GOT3 (cell line): ENCODE data around the gene RNF130.

Experiments
- DNase-seq: peaks from one replicate; lab custom pipeline; 2025; ENCODE audit warnings: mixed read lengths; lab: John Stamatoyannopoulos, UW

Gene RNF130

DNA sequence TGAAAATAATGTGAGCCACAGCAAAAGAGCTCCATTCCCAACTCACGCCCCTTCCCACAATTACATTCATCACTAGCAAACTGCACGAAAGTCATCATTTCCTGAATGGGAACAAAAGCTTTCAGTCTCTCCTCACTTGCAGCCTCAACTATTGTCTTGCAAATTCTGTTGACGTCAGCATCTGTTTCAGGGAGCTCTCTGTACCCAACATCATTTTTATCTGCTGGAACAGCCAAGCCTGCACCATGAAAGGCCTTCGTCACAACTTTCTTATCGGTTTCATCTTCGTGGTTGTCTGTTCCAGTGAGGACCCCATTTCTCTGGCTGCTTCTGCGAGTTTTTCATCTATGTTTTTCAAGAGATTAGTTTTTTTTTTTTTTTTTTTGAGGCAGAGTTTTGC is 14.3 kb upstream of the RNF130 start:
- no peak for DNase-seq

DNA sequence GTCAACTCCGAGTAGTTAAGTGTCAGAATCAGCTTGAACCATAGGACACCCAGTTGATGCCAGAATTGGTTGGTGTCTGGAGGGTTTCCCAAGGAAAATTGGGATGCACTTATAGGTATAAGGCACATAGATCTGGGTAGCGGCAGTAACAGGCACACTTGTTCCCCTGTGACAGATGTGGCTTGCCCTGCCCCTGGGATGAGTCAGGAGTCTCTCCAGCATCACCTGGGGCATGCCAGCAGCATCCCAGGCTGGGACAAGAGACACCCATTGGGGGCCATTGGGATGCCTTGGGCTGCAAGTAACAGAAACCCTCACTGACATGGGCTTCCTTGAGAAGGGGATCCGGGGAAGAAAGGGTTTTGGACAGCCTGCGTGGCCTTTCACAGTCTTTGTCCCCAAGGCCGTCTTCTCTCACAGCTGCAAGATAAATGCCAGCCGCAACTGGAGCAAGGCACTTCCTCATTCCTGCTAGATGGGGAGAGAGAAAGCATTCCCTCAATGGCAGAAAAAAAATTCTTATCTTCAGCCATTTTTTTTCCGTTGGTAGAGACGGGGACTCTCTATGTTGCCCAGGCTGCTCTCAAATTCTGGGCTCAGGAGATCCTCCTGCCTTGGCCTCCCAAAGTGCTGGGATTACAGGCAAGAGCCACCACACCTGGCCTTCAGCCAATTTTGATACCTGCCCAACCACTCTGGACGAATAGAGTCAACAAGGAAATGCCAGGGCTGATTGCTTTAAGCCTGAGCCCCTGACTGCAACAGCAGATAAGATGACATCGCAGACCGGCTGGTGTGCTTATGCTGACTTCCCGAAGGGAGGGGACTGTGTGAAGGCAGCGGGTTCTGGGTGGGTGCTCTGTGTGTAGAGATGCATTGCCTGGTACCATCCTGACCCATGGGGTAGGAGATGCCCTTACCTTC is 13.3 kb upstream of the RNF130 start:
- no peak for DNase-seq

DNA sequence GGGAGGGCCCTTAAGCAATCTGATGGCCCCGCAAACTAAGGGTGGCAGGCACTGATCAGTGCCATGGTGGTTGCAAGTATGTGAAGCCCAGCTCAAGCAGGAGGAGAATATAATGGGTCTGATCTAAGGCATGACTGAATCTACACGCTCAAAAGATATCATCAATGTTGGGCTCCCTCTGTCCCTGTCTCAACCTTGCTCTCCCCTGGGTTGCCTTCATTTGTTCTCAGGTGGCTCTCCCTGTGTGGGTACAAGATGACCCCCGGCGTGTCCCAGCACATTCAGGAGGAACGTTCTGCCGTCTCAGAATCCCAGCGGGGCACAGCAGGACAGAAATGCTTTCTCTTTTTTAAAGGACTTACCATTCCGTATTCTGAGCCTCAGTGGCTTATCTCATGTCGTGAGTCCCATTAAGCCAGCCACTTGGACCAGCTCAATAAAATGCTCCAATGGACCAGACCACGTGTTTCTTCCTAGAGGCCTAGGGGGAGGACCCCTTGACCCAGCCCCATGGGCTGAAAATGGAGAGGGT is 12.0 kb upstream of the RNF130 start:
- no peak for DNase-seq

- no peak for DNase-seq
These were observed 11.3 kb upstream of the RNF130 start for GRCh38 chr5:180082633-180083420.

GRCh38 chr5:180081481-180081880 is 9.9 kb upstream of the RNF130 start:
- DNase-seq: no peak

DNA sequence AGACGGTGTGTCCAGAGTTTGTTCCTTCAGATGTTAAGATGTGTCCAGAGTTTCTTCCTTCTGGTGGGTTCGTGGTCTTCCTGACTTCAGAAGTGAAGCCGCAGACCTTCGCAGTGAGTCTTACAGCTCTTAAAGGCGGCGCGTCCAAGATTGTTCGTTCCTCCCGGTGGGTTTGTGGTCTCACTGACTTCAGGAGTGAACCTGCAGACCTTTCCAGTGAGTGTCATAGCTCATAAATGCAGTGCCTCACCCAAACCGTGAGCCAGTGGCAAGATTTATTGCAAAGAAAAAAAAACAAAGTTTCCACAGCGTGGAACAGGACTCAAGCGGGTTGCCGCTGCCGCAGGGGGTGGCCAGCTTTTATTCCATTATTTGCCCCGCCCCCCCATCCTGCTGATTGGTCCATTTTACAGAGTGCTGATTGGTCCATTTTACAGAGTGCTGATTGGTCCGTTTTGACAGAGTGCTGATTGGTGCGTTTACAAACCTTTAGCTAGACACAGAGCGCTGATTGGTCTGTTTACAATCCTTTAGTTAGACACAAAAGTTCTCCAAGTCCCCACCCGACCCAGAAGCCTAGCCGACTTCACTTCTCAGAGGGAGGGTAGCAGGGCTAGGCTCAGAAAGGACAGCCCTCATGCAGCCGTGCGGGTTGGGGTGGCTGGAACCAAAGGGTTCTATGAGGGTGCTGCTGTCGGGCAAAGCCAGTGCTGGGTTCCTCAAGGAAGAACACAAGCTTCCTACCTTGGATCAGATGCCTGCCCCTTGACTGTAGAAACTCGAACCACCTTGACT is 9.1 kb upstream of the RNF130 start:
- no peak for DNase-seq

DNA sequence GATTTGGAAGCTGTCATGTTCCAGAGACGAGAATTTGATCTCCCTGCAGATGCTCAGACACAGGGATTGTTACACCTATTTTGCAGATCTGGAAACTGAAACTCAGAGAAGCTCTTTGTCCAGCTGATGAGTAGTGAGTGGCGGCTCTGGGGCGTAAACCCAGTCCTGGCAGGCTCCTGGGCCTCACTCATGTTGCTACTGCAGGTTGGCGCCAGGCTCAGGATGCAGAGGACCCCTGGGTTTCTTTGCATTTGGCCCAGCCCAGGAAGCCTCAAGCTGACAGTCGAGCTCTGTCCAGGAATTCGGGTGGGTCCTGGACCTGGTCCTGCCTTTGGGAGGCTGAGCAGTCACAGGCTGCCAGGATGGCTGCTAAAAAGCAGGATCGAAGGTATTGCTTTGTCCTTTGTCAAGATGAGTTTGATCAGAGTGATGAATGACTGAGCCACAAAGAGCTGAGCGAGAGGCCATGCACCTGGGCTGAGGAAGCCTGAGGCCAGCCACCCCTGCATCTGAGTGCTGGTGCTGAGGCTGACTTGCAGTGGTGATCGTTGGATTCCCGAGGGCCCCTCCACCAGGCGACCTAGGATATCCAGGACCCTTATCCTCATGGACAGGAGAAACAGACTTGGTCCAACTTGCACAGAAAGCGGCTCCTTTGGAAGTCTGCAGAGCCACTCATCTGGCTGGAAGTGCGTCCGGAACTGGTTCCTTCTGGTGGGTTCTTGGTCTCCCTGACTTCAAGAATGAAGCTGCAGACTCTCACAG is 8.3 kb upstream of the RNF130 start:
- DNase-seq: no peak

- DNase-seq: no peak
These were observed 6.8 kb upstream of the RNF130 start for GRCh38 chr5:180078348-180078747.

DNA sequence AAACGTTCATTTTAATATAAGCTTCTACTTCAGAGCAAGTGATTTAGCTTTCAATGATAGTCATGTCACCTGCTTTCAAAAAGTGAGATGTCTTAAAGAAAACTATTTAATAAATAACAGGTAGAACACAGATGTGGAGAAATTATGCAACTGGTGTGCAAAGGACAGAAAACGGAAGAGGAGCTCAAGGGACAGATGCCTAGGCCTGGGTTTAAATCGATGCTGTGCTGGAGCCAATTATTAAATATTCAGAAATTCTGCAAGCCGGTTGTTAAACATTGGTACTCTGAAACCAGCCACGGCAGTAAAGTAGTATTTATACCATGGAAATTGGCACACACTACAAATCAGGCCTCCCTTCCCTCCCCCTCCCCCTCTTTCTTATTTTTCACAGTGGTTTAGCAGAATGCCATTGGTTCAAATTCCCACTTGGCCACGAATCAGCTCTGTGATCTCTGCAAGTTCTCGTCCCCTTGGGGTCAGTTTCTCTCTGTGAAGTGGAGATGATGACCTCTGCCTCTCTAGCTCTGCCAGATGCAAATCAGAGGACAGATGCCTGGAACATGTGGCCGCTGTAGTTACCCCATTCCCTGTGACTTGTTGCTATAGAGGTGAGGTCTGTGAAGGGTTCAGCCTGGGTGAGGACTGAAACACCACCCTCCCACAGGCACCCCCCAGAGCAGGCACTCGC is 6.2 kb upstream of the RNF130 start:
- DNase-seq: no peak

DNA sequence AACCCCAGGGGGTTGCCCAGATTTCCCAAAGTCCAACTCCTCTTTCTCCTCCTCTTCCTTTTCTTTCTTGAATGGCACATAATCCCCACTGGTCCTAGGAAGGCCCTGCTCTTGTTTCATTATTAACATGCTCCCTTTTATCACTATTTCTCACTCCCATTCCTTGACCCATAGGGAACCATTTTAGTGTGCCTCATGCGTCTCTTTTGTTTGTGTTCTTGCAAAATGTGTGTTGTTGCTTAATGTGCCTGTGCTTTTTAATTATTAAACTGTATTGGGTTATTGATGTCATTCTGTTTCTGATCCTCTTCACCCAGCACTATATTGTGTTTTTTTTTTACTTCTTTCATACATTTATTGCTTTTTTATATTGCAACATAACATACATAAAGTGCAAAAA is 4.1 kb upstream of the RNF130 start:
- DNase-seq: no peak

DNA sequence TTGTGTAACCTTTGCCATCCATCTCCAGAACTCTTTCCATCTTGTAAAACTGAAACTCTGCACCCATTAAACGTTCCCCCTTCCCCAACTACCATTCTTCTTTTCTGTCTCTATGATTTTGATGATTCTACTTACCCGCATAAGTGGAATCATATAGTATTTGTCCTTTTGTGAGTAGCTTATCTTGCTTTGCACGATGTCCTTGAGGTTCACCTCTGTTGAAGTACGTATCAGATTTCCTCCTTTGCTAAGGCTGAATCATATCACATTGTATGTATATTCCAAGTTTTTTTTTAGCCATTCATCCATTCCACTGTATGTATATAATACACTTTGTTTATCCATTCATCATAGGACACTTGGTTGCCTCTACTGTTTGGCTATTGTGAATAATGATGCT is 2.9 kb upstream of the RNF130 start:
- DNase-seq: no peak

DNA sequence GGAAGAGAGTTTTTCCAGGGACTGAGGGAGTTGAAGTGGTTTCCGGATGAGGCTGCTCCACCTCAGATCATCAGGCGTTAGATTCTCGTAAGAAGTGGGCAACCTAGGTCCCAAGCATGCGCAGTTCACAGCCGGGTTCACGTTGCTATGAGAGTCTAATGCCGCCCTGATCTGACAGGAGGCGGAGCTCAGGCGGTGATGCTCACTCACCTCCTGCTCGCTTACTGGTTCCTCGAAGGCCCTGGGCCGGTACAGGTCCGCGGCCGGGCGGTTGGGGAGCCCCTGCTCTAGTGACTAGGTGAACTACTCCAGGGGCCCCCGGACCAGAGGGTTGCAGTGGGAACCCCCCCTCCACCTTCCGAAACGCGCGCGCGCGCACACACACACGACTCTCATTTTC is 997 bp upstream of the RNF130 start:
- DNase-seq: no peak

- DNase-seq: no peak
These were observed 643 bp upstream of the RNF130 start for GRCh38 chr5:180072256-180072548.

- DNase-seq: no peak
These were observed 616 bp downstream of the RNF130 start for GRCh38 chr5:180070756-180071530.

DNA sequence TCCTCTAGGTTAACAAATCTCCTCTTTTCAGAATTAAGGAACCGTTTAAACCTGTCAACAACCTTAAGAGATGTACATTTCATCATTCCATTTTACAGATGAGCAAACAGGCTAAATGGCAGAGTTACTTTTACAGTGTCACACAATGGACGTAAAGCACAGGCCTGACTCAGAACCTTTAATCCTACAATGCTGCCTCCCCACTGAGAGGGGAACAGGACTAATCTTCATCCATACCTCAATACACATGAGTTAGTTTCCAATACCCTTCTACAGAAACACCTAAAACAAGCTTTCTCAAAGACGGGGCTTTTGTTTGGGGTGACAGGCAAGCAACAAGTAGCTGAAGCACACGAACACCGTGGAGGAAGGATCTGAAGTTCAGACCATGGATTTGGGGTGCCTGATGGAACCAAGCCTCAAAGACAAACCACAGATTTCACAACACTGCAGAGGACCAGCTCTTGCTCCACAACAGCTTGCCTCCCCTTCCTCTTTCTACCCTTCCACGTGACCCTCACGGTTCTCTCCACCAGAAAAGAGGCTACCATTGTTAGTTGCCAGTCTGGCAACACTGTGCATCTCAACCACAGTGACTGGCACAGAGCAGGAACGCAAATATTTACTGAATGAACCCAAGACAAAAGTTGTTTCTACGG is 1.8 kb downstream of the RNF130 start:
- no peak for DNase-seq

DNA sequence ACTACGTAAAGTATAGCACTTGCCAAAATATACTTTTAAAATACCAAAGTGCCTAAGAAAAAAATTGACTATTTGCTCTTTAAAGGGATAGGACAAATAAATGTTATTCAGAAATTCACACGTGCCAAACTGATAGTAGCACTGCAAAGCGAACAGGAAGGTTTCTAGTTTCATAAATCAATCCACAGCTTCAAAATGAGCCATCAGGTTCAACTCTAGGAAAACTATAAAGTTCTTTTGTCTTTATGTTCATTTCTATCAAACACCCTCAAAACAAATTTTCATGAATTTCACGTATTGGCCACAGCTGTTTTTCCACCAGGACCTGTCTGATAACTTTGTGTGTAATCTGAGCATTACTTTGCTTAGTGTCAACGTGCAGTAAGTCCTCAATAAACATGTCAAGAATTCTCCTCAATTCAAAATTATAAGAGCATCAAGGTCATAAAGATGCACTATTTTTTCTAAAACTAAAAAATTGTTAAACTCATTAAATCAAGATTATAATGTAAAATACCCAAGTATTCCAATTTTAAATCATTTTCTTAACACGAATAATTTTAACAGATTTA is 3.0 kb downstream of the RNF130 start:
- DNase-seq: no peak

- DNase-seq: no peak
These were observed 3.6 kb downstream of the RNF130 start for GRCh38 chr5:180067986-180068385.

DNA sequence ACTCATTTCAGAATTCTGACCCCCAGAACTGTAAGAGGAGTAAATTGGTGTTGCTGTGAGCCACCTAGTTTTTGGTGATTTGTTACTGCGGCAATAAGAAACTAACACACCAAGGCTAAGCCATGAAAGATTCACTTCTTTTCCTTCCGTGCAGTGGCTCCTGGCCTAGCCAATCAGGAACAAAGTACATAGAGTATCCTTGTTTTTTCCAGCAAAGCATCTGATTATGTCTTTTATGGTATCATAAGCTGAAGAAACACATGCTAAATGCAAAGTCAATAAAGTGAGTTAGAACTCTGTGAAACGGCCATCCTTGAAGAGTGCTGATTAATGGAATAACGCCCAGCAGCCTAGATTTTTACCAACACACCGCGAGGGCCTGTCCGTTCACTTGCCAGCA is 11.4 kb downstream of the RNF130 start:
- DNase-seq: no peak

- DNase-seq: no peak
These were observed 12.2 kb downstream of the RNF130 start for GRCh38 chr5:180059326-180059725.
